ENCODE results near the gene LRRC8C. TPM values are rescaled to one million over a fixed set of nuclear protein-coding genes. Genes with fewer than 3 reads are reported as not detected.

Gene LRRC8C
- total RNA-seq, 1 experiment from 2014 or later: 8.4 TPM

- CTCF ChIA-PET: no interaction called here
- no peak overlapping the region for H3K4me3 ChIP-seq (replicated peaks in 1 of 2; ENCODE audit: low read depth in 1 of 2, low read length in 2 of 2)
- peaks cover 0 to 5% of the 10 kb centered on the region in 2 experiments; a peak in 1 of 4 replicates for H3K36me3 ChIP-seq (ENCODE audit: control insufficient read depth in 1 of 2, insufficient read depth in 2 of 2, low read length in 2 of 2)
- POLR2A ChIA-PET: no interaction called here
- ATAC-seq (no peak), DNase-seq (ENCODE audit: low read depth, low spot score) (no peak)
- H2AFZ ChIP-seq (ENCODE audit: low read depth, low read length, poor library complexity, severe bottlenecking): no peak overlapping the region
- H3K9me2 ChIP-seq (ENCODE audit: insufficient read depth): no peaks in the 10 kb centered on the region
- no peaks in the 10 kb centered on the region for H3K4me1 ChIP-seq (ENCODE audit: control insufficient read depth in 1 of 2, insufficient read depth in 2 of 2, low read length in 2 of 2)
- no peaks in the 10 kb centered on the region for H3K27me3 ChIP-seq (ENCODE audit: insufficient read depth, low read length)
- no peak overlapping the region for H3K9ac ChIP-seq (ENCODE audit: low read length)
- no TSS peak for BruUV-seq (replicated peaks)
- no peak overlapping the region for H3K27ac ChIP-seq (ENCODE audit: low read depth, low read length)
- H3K4me2 ChIP-seq (ENCODE audit: low read length): no peak overlapping the region
- H3K9me3 ChIP-seq (ENCODE audit: control insufficient read depth in 1 of 2, insufficient read depth in 1 of 2, low read depth in 1 of 2, low read length in 2 of 2): no peaks in the 10 kb centered on the region
- RAD21 ChIA-PET (ENCODE audit: low non-redundant PET in 1 of 2, low total read pairs in 2 of 2, uncharacterized antibody in 2 of 2, unreplicated experiment in 2 of 2): no interaction called here
- TF ChIP-seq YY1 (IDR thresholded peaks at IDR 0.05; ENCODE audit: extremely low read depth, insufficient replicate concordance, low read depth, low read length): no peak
- TF ChIP-seq JUND (IDR thresholded peaks at IDR 0.05): no peak
- TF ChIP-seq TCF7L2 (IDR thresholded peaks at IDR 0.05; ENCODE audit: borderline replicate concordance, extremely low read depth, insufficient read depth, insufficient read length): no peak
- TF ChIP-seq SP1 (IDR thresholded peaks at IDR 0.05; ENCODE audit: low read depth): no peak
- no peak for TF ChIP-seq CTCF (IDR thresholded peaks at IDR 0.05 in 2 of 3, conservative IDR thresholded peaks at IDR 0.05 in 1 of 3; ENCODE audit: borderline replicate concordance in 1 of 3, insufficient read depth in 1 of 3, low read depth in 2 of 3, low read length in 2 of 3)
- no peak for TF ChIP-seq ATF3 (IDR thresholded peaks at IDR 0.05)
- no peak for TF ChIP-seq ELF1 (IDR thresholded peaks at IDR 0.05; ENCODE audit: borderline replicate concordance, low read depth)
- TF ChIP-seq REST (IDR thresholded peaks at IDR 0.05; ENCODE audit: low read depth): no peak
- no peak for TF ChIP-seq EZH2 (IDR thresholded peaks at IDR 0.05)
- no peak for TF ChIP-seq SRF (IDR thresholded peaks at IDR 0.05; ENCODE audit: low read depth)
- TF ChIP-seq POLR2AphosphoS5 (IDR thresholded peaks at IDR 0.05; ENCODE audit: low read depth, low read length): no peak
- TF ChIP-seq CEBPB (IDR thresholded peaks at IDR 0.05; ENCODE audit: low read depth): no peak
- no peak for TF ChIP-seq ZNF274 (IDR thresholded peaks at IDR 0.05; ENCODE audit: low read depth, low read length)
- TF ChIP-seq EGR1 (IDR thresholded peaks at IDR 0.05; ENCODE audit: low read depth): no peak
- no peak for TF ChIP-seq RAD21 (IDR thresholded peaks at IDR 0.05; ENCODE audit: low read depth)
- no peak for TF ChIP-seq SIN3A (IDR thresholded peaks at IDR 0.05; ENCODE audit: low read depth)
- no peaks in the 10 kb centered on the region for H4K20me1 ChIP-seq (ENCODE audit: insufficient read depth)
- intact Hi-C loops (cut with micrococcal nuclease): no loop called here
- H3K79me2 ChIP-seq (ENCODE audit: insufficient read depth, low read length): no peaks in the 10 kb centered on the region
Observed at GRCh38 chr1:89712420-89712819, 79.5 kb downstream of the LRRC8C start.

All from HCT116 (cell line).